Activated CD4-positive, CD25-positive, alpha-beta regulatory T cell treated with anti-CD3 and anti-CD28 coated beads, Interleukin-2, amount 50 U/mL, for 16 hours (primary cell): ENCODE results near the gene MFAP5.
"Not testable (repeated sequence)": the region's sequence is repeated elsewhere in the genome, so short reads cannot be mapped to it uniquely, and the experiment has no call there.

Experiments used
- DNase-seq: peaks from one replicate; pipeline ENCODE4 v3.0.0-alpha.2; 2020; ENCODE audit warnings: low read depth, low spot score

The MFAP5 gene

GRCh38 chr12:8675591-8676036, 13.0 kb upstream of the MFAP5 start:
- DNase-seq: no peak

- no peak for DNase-seq
Measured at GRCh38 chr12:8672381-8672780, 9.8 kb upstream of the MFAP5 start.

GRCh38 chr12:8668441-8668840, 5.8 kb upstream of the MFAP5 start:
- DNase-seq: no peak

- DNase-seq: no peak
Measured at GRCh38 chr12:8667270-8667669, 4.6 kb upstream of the MFAP5 start.

GRCh38 chr12:8665759-8666158, 3.1 kb upstream of the MFAP5 start:
- DNase-seq: no peak

GRCh38 chr12:8664228-8664913, 1.7 kb upstream of the MFAP5 start:
- no peak for DNase-seq

- DNase-seq: no peak
Measured at GRCh38 chr12:8661751-8662150, 875 bp downstream of the MFAP5 start.

- no peak for DNase-seq
Measured at GRCh38 chr12:8661016-8661415, 1.6 kb downstream of the MFAP5 start.

- DNase-seq: no peak
Measured at GRCh38 chr12:8658346-8658745, 4.3 kb downstream of the MFAP5 start.

- no peak for DNase-seq
Measured at GRCh38 chr12:8655421-8655820, 7.2 kb downstream of the MFAP5 start.

- peak; percentile 19 for DNase-seq
Measured at GRCh38 chr12:8648576-8649205, 13.9 kb downstream of the MFAP5 start.

GRCh38 chr12:8647968-8648367, 14.7 kb downstream of the MFAP5 start:
- no peak for DNase-seq

- peak; percentile 13 for DNase-seq
Measured at GRCh38 chr12:8644345-8645248, 18.0 kb downstream of the MFAP5 start.

- DNase-seq: no peak
Measured at GRCh38 chr12:8642775-8643174, 19.9 kb downstream of the MFAP5 start.

- DNase-seq: no peak
Measured at GRCh38 chr12:8639936-8640335, 22.7 kb downstream of the MFAP5 start.

GRCh38 chr12:8638951-8639350, 23.7 kb downstream of the MFAP5 start:
- DNase-seq: no peak

- no peak for DNase-seq
Measured at GRCh38 chr12:8637666-8638065, 25.0 kb downstream of the MFAP5 start.

- no peak for DNase-seq
Measured at GRCh38 chr12:8637244-8637643, 25.4 kb downstream of the MFAP5 start.

GRCh38 chr12:8636581-8636980, 26.0 kb downstream of the MFAP5 start:
- no peak for DNase-seq

- not testable (repeated sequence) for DNase-seq
Measured at GRCh38 chr12:8636007-8636346, 26.6 kb downstream of the MFAP5 start.

- DNase-seq: not testable (repeated sequence)
Measured at GRCh38 chr12:8635342-8636006, 27.2 kb downstream of the MFAP5 start.

- no peak for DNase-seq
Measured at GRCh38 chr12:8630131-8630530, 32.5 kb downstream of the MFAP5 start.
